ENCODE data around the gene IER5.

IER5 gene

DNA sequence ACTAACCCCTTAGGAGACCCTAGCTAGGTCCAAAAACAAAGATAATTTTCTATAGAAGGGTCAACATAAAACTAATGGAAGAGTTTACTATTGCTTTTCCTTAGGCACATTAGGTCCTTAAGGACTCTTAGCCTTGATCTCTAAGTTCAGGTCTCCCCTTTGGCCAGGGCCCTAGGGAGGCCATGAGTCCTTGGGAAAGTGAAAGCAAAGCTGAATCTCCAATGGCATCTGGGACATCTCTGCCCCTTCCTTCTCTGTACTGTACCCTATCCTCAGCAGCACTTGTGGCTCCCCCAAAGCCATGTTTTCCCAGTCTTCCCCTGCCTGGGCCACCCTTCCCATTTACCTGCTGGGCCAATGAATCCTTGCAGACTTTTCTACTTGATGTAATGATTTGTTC is 14.3 kb downstream of the IER5 start:
- no peaks in the 10 kb centered on the region for H3K9me3 Mint-ChIP-seq
- no peaks in the 10 kb centered on the region for H3K36me3 Mint-ChIP-seq (ENCODE audit: low read depth)
- TF ChIP-seq, protein P1, sequence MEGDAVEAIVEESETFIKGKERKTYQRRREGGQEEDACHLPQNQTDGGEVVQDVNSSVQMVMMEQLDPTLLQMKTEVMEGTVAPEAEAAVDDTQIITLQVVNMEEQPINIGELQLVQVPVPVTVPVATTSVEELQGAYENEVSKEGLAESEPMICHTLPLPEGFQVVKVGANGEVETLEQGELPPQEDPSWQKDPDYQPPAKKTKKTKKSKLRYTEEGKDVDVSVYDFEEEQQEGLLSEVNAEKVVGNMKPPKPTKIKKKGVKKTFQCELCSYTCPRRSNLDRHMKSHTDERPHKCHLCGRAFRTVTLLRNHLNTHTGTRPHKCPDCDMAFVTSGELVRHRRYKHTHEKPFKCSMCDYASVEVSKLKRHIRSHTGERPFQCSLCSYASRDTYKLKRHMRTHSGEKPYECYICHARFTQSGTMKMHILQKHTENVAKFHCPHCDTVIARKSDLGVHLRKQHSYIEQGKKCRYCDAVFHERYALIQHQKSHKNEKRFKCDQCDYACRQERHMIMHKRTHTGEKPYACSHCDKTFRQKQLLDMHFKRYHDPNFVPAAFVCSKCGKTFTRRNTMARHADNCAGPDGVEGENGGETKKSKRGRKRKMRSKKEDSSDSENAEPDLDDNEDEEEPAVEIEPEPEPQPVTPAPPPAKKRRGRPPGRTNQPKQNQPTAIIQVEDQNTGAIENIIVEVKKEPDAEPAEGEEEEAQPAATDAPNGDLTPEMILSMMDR (IDR thresholded peaks at IDR 0.05; ENCODE audit: unreplicated experiment in 3 of 3) = no peak
- H3K4me3 Mint-ChIP-seq = peak overlapping the region; percentile 92 to 93 (median 92)
- H3K27me3 Mint-ChIP-seq (ENCODE audit: low read depth) = no peaks in the 10 kb centered on the region
- H3K27ac Mint-ChIP-seq = peak overlapping the region; percentile 91 to 97 (median 97)
- H3K4me1 Mint-ChIP-seq = peaks cover 87% of the 10 kb centered on the region

DNA sequence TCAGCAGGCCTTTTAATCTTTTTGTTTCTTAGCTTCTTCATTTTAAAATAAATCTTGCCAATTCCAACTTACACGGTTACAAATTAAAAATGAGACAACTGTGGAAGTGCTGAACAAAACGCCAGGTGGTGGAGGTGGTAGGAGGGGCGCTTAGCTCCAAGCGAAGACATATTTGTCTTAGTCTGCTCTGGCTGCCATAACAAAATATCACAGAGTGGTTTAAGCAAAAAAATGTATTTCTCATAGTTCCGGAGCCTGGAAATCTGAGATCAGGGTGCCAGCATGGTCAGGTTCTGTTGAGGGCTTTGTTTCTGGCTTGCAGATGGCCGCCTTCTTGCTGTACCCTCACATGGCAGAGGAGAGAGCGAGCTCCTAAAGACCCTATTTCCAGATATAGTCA is 14.9 kb downstream of the IER5 start:
- Mint-ChIP-seq H3K9me3 (no peaks in the 10 kb centered on the region), H3K27ac (peak overlapping the region; percentile 91 to 97 (median 97)), H3K27me3 (ENCODE audit: low read depth) (peaks cover 2% of the 10 kb centered on the region), H3K4me1 (peaks cover 83% of the 10 kb centered on the region), H3K36me3 (ENCODE audit: low read depth) (no peaks in the 10 kb centered on the region), H3K4me3 (peak overlapping the region; percentile 92 to 93 (median 92))
- TF ChIP-seq, protein P1 (IDR thresholded peaks at IDR 0.05; ENCODE audit: unreplicated experiment in 3 of 3) = no peak

DNA sequence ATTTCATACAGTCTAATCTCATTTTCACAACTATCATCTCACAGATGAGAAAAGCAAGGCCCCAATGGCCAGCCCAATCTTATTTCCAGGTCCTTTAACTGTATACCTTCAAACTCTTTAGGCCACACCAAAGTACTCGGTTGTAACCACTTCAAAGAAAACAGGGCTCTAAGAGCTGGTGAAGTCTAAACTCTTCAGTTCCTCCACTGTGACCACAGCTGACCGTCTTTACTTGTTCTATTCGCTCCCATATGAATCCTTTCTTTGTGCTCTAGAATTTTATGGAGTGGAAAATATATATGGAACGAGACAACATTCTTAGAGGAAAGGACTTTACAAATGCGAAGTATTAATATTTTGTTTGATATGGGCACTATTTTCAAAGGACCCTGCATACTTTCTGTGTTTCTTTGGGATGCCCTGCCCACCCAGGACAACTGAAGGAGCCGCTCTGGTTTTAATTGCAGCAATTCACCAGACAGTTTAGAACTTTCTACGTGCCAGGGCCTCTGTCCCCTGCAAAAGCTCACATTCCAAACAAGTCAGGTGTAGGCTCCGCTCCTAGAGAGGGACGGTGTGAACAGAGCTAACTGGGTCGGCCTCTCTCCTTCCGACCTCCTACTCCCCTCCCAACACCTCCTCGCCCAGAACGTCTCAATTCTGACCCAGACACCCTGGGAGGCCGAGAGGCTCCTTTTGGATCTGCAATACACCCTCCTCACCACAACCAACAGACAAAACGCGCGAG is 15.7 kb downstream of the IER5 start:
- peaks cover 4% of the 10 kb centered on the region for H3K27me3 Mint-ChIP-seq (ENCODE audit: low read depth)
- peak overlapping the region; percentile 92 to 93 (median 92) for H3K4me3 Mint-ChIP-seq
- H3K36me3 Mint-ChIP-seq (ENCODE audit: low read depth) = no peaks in the 10 kb centered on the region
- peaks cover 81% of the 10 kb centered on the region for H3K4me1 Mint-ChIP-seq
- H3K9me3 Mint-ChIP-seq = no peaks in the 10 kb centered on the region
- TF ChIP-seq, protein P1 (IDR thresholded peaks at IDR 0.05; ENCODE audit: unreplicated experiment in 3 of 3) = no peak
- H3K27ac Mint-ChIP-seq = peak overlapping the region; percentile 91 to 97 (median 97)

DNA sequence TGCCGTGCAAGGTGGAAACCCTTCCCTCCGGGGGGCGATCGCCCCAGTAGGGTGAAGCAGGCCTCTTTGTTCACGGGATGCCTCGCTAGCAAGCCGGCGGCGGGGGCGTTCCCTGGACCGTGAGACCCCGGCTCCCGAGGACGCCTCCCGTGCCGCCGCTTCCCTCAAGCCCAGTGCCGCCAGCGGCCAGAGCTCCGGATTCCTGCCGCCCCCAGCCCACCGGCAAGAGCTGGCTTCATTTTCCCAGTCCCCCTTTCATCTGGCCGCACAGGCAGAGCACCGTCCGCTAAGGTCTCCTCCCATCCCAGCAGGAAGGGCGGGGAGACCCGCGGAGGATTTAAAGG is 16.3 kb downstream of the IER5 start:
- no peaks in the 10 kb centered on the region for H3K36me3 Mint-ChIP-seq (ENCODE audit: low read depth)
- peak overlapping the region; percentile 91 to 97 (median 97) for H3K27ac Mint-ChIP-seq
- H3K4me1 Mint-ChIP-seq = peaks cover 80% of the 10 kb centered on the region
- H3K9me3 Mint-ChIP-seq = no peaks in the 10 kb centered on the region
- peaks cover 4% of the 10 kb centered on the region for H3K27me3 Mint-ChIP-seq (ENCODE audit: low read depth)
- TF ChIP-seq, protein P1 (IDR thresholded peaks at IDR 0.05; ENCODE audit: unreplicated experiment in 3 of 3) = peak in 1 of 3 experiments; percentile 18
- peak overlapping the region; percentile 92 to 93 (median 92) for H3K4me3 Mint-ChIP-seq

DNA sequence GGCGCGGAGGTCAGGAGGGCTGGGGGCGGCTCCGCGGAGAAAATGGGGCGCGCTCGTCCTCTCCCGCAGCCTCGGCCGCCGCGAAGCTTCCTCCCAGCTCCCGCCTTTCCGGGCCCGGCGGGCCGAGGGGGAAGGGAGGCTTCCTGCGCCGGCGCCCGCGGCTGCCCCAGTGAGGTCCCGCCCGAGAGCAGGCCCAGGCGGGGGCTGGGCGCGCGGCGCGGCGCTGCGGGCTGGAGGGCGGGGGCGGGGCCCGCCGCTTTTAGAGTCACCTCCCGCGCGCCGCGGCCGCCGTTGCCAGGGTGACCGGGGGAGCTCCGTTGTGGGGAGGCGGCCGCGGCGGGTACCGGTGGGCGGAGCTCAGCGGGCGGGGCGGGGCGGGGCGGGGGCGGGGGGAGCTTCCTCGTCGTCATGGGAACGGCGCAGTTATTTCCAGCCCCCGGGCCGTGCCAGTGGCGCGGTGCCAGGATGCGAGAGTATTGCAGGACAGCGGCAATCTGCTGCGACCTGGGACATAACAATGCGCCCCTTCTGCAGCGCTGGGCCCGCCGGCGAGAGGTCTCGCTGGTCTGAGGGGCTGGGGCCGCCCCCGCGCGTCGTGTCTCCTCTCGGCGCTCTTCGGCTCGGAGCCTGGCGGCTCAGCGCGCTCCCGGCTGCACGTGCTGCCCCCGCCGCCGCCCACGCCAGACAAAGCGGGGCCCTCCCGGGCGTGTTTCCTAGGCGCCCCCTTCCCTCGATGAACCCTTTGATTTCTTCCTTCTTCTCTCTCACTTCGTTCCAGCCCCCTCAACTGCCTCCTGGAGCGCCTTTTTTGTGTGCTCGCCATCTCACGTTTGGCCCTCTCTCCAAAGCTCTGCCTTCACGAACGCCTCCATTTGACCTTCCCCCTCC is 16.9 kb downstream of the IER5 start:
- peak overlapping the region; percentile 92 to 93 (median 92) for H3K4me3 Mint-ChIP-seq
- H3K9me3 Mint-ChIP-seq = no peaks in the 10 kb centered on the region

More for the DNA sequence above, 16.9 kb downstream of the IER5 start:
- Mint-ChIP-seq H3K36me3 (ENCODE audit: low read depth) (no peaks in the 10 kb centered on the region), H3K27me3 (ENCODE audit: low read depth) (peaks cover 4% of the 10 kb centered on the region), H3K4me1 (peaks cover 77% of the 10 kb centered on the region), H3K27ac (peak overlapping the region; percentile 81 to 98 (median 97))
- TF ChIP-seq, protein P1 (IDR thresholded peaks at IDR 0.05; ENCODE audit: unreplicated experiment in 3 of 3) = no peak

Measured in nephron (organoid).